CD4-positive, alpha-beta T cell (primary cell): ENCODE results near the gene GRIA1. TPM values are rescaled to one million over a fixed set of nuclear protein-coding genes. Genes with fewer than 3 reads are reported as not detected.

ENCODE experiments used
- ATAC-seq: fragments of 200-7000 bp; cut with Tn5 transposase; one replicate; pipeline ENCODE4 v1.10.0; 2022; ENCODE audit warnings: mild to moderate bottlenecking; ENCODE audit not compliant: poor library complexity
- CTCF ChIA-PET: fragments of 350-600 bp; sonication (Branson Sonifier 250); formaldehyde crosslinking; loops from one replicate; lab custom pipeline; 2021; ENCODE audit warnings: antibody characterized with exemption, inconsistent platforms; lab: Charles Lee
- POLR2A ChIA-PET: fragments of 350-600 bp; sonication (Branson Sonifier 250); formaldehyde crosslinking; loops from one replicate; lab custom pipeline; 2021; ENCODE audit warnings: antibody characterized with exemption, inconsistent platforms; lab: Charles Lee
- DNase-seq, 14 experiments: peaks; one replicate each; pipeline ENCODE4 v3.0.0-alpha.2; 2013 to 2020; ENCODE audit warnings: mixed read lengths in 2 of 14
- H3K27ac ChIP-seq, 2 donors: one replicate each; pipeline versions ENCODE4 v1.5.1 to v1.7.0; 2013; ENCODE audit warnings: low read length in 2 of 2, low read depth in 1 of 2, mild to moderate bottlenecking in 1 of 2
- H3K27me3 ChIP-seq, 2 experiments: 1 replicate in 1 of 2; 2 replicates in 1 of 2; pipeline versions ENCODE4 v1.6.1 to v1.7.0; 2013; ENCODE audit warnings: low read length in 2 of 2, control low read depth in 1 of 2, mild to moderate bottlenecking in 1 of 2, moderate library complexity in 1 of 2; ENCODE audit not compliant: insufficient read depth in 2 of 2, control insufficient read depth in 1 of 2
- H3K36me3 ChIP-seq: one replicate; pipeline ENCODE4 v1.6.1; 2013; ENCODE audit warnings: low read length, control low read depth; ENCODE audit not compliant: insufficient read depth
- H3K4me1 ChIP-seq: one replicate; pipeline ENCODE4 v1.6.1; 2013; ENCODE audit warnings: low read length, control low read depth; ENCODE audit not compliant: insufficient read depth
- H3K4me3 ChIP-seq: one replicate; pipeline ENCODE4 v1.5.1; 2013; ENCODE audit warnings: mild to moderate bottlenecking, low read length, moderate library complexity
- H3K9me3 ChIP-seq, 2 experiments: 1 replicate in 1 of 2; 2 replicates in 1 of 2; pipeline versions ENCODE4 v1.6.1 to v1.7.0; 2013; ENCODE audit warnings: low read length in 2 of 2, mild to moderate bottlenecking in 2 of 2, control low read depth in 1 of 2, moderate library complexity in 1 of 2; ENCODE audit not compliant: control insufficient read depth in 1 of 2, insufficient read depth in 1 of 2
- H3K27ac Mint-ChIP-seq: one replicate; pipeline ENCODE4 v1.8.0; 2020; ENCODE audit warnings: mixed read lengths
- H3K27me3 Mint-ChIP-seq: one replicate; pipeline ENCODE4 v1.8.0; 2021; ENCODE audit warnings: mixed read lengths
- H3K36me3 Mint-ChIP-seq: one replicate; pipeline ENCODE4 v1.8.0; 2021; ENCODE audit warnings: low read depth, mixed read lengths
- H3K4me1 Mint-ChIP-seq: one replicate; pipeline ENCODE4 v1.8.0; 2021; ENCODE audit warnings: low read depth, mixed read lengths
- H3K4me3 Mint-ChIP-seq: one replicate; pipeline ENCODE4 v1.8.0; 2020; ENCODE audit warnings: mild to moderate bottlenecking, mixed read lengths
- H3K9me3 Mint-ChIP-seq: one replicate; pipeline ENCODE4 v1.8.0; 2020; ENCODE audit warnings: mixed read lengths
- intact Hi-C, 2 experiments: fragments of 100-400 bp; cut with DNase I in 1 of 2; cut with micrococcal nuclease in 1 of 2; formaldehyde crosslinking; loops; one replicate each; pipeline versions ENCODE4 v1.15.1 to v1.9.0; 2023 to 2025; cut with DNase I, micrococcal nuclease
- total RNA-seq, 174 experiments: library from RNA in 2 of 174; stranded (reverse) in 2 of 174; gene quantifications; one replicate each; pipeline ENCODE4 v1.2.3 and lab custom pipeline; 2021 to 2026
- TF ChIP-seq, protein P1 (sequence below): fragments of 200-600 bp; IDR thresholded peaks from one replicate; pipeline ENCODE4 v1.8.0; 2022; ENCODE audit warnings: antibody characterized with exemption, mild to moderate bottlenecking

GRIA1 gene
- total RNA-seq, 2 experiments from 2014 or later: not detected

DNA sequence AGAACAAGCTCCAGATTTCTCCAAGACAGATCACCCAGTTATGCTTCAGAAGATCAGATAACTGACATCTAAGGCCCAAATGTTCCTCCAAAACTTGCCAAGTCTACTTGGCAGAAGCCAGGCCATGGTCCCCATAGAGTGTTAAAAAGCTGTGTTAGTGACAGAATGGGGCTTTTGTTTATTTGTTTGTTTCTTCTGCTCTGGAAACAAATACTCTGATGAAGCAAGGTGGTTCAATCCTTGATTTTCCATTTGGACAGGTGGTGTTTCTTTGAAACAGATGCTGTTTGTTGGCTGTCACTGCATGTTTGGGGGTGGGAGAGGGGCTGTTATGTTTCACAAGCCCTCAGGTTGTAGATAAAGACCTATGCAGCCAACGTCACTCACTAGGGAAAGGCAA lies 284.2 kb downstream of the GRIA1 start:
- ATAC-seq (no peak), DNase-seq (no peak)
- Mint-ChIP-seq H3K27ac (no peak overlapping the region), H3K4me1 (no peaks in the 10 kb centered on the region), H3K36me3 (no peaks in the 10 kb centered on the region), H3K9me3 (peaks cover 3% of the 10 kb centered on the region), H3K27me3 (peaks cover 7% of the 10 kb centered on the region), H3K4me3 (no peak overlapping the region)
- no peaks in the 10 kb centered on the region for H3K4me1 ChIP-seq
- no peak overlapping the region for H3K4me3 ChIP-seq
- CTCF ChIA-PET: no interaction called here
- TF ChIP-seq, protein P1, sequence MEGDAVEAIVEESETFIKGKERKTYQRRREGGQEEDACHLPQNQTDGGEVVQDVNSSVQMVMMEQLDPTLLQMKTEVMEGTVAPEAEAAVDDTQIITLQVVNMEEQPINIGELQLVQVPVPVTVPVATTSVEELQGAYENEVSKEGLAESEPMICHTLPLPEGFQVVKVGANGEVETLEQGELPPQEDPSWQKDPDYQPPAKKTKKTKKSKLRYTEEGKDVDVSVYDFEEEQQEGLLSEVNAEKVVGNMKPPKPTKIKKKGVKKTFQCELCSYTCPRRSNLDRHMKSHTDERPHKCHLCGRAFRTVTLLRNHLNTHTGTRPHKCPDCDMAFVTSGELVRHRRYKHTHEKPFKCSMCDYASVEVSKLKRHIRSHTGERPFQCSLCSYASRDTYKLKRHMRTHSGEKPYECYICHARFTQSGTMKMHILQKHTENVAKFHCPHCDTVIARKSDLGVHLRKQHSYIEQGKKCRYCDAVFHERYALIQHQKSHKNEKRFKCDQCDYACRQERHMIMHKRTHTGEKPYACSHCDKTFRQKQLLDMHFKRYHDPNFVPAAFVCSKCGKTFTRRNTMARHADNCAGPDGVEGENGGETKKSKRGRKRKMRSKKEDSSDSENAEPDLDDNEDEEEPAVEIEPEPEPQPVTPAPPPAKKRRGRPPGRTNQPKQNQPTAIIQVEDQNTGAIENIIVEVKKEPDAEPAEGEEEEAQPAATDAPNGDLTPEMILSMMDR: no peak
- H3K36me3 ChIP-seq: no peaks in the 10 kb centered on the region
- POLR2A ChIA-PET: no interaction called here
- H3K9me3 ChIP-seq: no peaks in the 10 kb centered on the region
- peaks cover 0 to 3% of the 10 kb centered on the region in 2 experiments for H3K27me3 ChIP-seq
- intact Hi-C loops: no loop called here
- no peak overlapping the region for H3K27ac ChIP-seq

DNA sequence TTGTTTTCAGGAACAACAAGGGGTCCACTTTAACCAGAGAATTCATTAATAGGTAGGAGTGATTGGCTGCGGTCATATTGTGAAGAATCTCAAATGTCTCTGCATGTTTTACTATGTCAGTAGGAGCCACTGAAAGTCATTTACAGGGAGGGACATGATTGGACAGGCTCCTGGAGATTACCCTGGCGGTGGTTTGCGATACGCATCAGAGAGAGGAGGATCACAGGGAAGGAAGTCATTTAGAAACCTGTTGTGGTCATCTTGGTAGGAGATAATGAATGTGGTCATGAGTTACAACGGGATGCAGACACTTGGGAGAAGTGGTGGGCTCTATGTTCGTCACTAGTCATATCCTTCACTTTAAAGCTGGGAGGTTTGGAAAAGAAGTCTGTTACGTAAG lies 285.5 kb downstream of the GRIA1 start:
- Histone ChIP-seq H3K9me3 (no peaks in the 10 kb centered on the region), H3K4me3 (no peak overlapping the region), H3K4me1 (no peaks in the 10 kb centered on the region), H3K36me3 (no peaks in the 10 kb centered on the region), H3K27ac (no peak overlapping the region), H3K27me3 (peaks cover 0 to 3% of the 10 kb centered on the region in 2 experiments)
- H3K9me3 Mint-ChIP-seq: peaks cover 3% of the 10 kb centered on the region
- ATAC-seq (no peak), DNase-seq (no peak)
- intact Hi-C loops: no loop called here
- POLR2A ChIA-PET: no interaction called here
- CTCF ChIA-PET: no interaction called here
- no peak overlapping the region for H3K4me3 Mint-ChIP-seq
- H3K4me1 Mint-ChIP-seq: no peaks in the 10 kb centered on the region
- H3K27ac Mint-ChIP-seq: no peak overlapping the region
- H3K27me3 Mint-ChIP-seq: peaks cover 11% of the 10 kb centered on the region
- TF ChIP-seq, protein P1: no peak
- no peaks in the 10 kb centered on the region for H3K36me3 Mint-ChIP-seq

DNA sequence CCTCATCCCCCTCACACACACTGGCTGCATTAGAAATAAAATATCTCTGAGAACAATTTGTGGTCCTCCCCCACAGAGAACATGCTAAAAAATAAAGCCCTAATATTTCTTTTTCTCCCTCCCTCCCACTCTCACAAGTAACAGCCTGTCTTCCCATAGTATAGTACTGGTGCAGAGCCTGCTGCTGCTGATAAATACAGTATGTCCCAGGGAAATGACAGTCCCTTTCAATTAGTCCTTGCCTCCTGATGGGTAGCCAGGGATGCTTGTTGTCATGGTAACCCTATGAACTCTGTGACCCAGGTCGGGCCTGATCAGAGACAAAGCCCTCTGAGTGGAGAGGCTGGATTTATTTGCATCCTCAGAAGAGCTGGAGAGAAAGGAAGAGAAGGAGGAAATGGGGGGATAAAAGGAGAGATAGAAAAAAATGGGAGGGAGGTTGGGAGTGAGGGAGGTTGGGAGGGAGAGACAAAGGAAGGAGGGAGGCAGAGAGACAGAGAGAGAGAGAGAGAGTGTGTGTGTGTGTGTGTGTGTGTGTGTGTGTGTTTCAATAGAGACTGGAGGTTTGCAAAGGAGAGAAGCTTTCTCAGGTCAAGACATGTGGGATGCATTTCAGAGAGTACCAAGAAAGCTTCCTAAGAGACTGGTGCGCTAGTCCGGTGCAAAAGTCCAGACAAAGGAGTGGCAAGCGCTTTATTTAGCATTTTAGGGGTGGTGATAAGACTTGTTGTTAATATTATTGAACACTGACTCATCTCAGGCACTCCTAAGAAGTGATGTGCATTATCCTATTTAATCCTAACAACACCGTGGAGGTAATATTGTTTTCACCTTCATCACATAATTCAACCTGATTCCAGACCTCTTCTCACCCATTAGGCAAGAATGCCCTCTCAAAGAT lies 287.5 kb downstream of the GRIA1 start:
- intact Hi-C loops: no loop called here
- Mint-ChIP-seq H3K27ac (no peak overlapping the region), H3K9me3 (peaks cover 5% of the 10 kb centered on the region), H3K4me1 (no peaks in the 10 kb centered on the region), H3K36me3 (no peaks in the 10 kb centered on the region), H3K4me3 (no peak overlapping the region), H3K27me3 (peaks cover 16% of the 10 kb centered on the region)
- Histone ChIP-seq H3K9me3 (no peaks in the 10 kb centered on the region), H3K4me1 (no peaks in the 10 kb centered on the region), H3K27ac (no peak overlapping the region), H3K4me3 (no peak overlapping the region), H3K36me3 (no peaks in the 10 kb centered on the region), H3K27me3 (peaks cover 0 to 3% of the 10 kb centered on the region in 2 experiments)
- ChIA-PET POLR2A (no interaction called here), CTCF (no interaction called here)
- no peak for ATAC-seq
- no peak for DNase-seq
- TF ChIP-seq, protein P1: no peak
